Measurements from ENCODE around the gene TMEM217. TPM values are rescaled to one million over a fixed set of nuclear protein-coding genes. Genes with fewer than 3 reads are reported as not detected.

The TMEM217 gene
- total RNA-seq, 2 donors from 2014 or later: 0.95 to 1.6 TPM

DNA sequence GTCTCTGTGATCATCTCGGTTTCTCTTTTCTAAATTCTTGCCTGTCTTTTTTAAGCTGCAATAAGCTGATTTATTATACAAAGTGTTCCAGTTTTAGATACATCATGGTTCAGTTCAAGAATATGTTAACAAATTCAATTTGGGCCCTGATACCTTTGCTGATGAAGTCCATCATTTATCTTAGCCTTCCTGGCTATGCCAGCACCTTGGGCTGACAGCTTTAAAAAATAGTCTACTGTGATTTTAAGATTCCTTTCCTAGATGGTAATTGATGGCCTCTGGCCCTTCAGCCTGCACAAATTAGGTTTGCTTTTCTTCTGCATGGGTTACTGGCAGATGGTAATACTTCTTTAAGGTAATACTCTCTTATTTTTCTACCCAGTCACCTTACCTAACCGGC is 7.1 kb upstream of the TMEM217 start:
- Mint-ChIP-seq H3K4me3 (no peak overlapping the region), H3K27me3 (ENCODE audit: insufficient read depth) (no peaks in the 10 kb centered on the region), H3K27ac (peak overlapping the region; percentile 23), H3K36me3 (ENCODE audit: low read depth) (peaks cover 8% of the 10 kb centered on the region), H3K9me3 (no peaks in the 10 kb centered on the region), H3K4me1 (peaks cover 26% of the 10 kb centered on the region)
- Histone ChIP-seq H3K27me3 (ENCODE audit: control insufficient read depth, insufficient read depth, low read length, poor library complexity, severe bottlenecking) (no peaks in the 10 kb centered on the region), H3K27ac (ENCODE audit: low read depth, low read length) (no peak overlapping the region), H3K36me3 (ENCODE audit: control insufficient read depth, insufficient read depth, low read length) (peaks cover 16% of the 10 kb centered on the region), H3K9me3 (ENCODE audit: control insufficient read depth, low read length) (no peaks in the 10 kb centered on the region), H3K4me3 (ENCODE audit: low read length) (no peak overlapping the region), H3K9ac (ENCODE audit: extremely low read depth, low read length, poor library complexity, severe bottlenecking) (no peak overlapping the region), H3K4me1 (ENCODE audit: control insufficient read depth, insufficient read depth, low read length) (no peaks in the 10 kb centered on the region)
- 64 to 100% methylated on average over 1 to 2 of the region's 2 CpGs for WGBS, 2 experiments (ENCODE audit: insufficient coverage in 1 of 2, insufficient read length in 1 of 2)
- no peak for DNase-seq
- no peak for TF ChIP-seq CTCF (conservative IDR thresholded peaks at IDR 0.05)

DNA sequence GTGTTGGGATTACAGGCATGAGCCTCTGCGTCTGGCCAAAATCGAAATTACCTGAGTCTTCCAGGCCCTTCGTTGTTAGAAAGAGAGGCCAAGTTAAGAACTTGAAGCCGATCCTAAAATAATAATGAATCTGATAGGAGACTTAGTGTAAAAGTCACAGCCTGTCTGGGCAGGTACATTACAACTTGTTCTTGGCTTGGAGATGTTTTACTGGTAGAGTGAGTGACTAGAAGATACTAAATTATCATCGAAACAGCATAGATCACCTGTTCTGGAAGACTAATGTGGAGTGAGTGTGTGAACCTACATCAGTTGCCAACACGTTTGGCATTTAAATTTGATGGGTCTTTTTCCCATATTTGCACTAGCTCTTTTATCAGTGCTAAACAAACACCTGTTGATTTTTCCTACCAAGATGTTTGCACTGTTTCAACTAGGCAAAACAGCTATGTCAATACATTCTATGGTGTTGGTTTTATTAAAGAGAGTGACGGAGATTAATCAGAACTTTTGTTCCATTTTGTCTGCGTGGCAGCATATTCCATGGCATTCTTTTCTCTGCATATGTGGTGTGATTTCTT is 4.6 kb upstream of the TMEM217 start:
- H3K27me3 Mint-ChIP-seq (ENCODE audit: insufficient read depth): no peaks in the 10 kb centered on the region
- H3K4me3 Mint-ChIP-seq: no peak overlapping the region
- Histone ChIP-seq H3K4me3 (ENCODE audit: low read length) (no peak overlapping the region), H3K4me1 (ENCODE audit: control insufficient read depth, insufficient read depth, low read length) (no peaks in the 10 kb centered on the region), H3K9me3 (ENCODE audit: control insufficient read depth, low read length) (no peaks in the 10 kb centered on the region), H3K27me3 (ENCODE audit: control insufficient read depth, insufficient read depth, low read length, poor library complexity, severe bottlenecking) (no peaks in the 10 kb centered on the region), H3K36me3 (ENCODE audit: control insufficient read depth, insufficient read depth, low read length) (peaks cover 7% of the 10 kb centered on the region), H3K9ac (ENCODE audit: extremely low read depth, low read length, poor library complexity, severe bottlenecking) (no peak overlapping the region), H3K27ac (ENCODE audit: low read depth, low read length) (no peak overlapping the region)
- peaks cover under 1% of the 10 kb centered on the region for H3K36me3 Mint-ChIP-seq (ENCODE audit: low read depth)
- peaks cover 34% of the 10 kb centered on the region for H3K4me1 Mint-ChIP-seq
- no peak overlapping the region for H3K27ac Mint-ChIP-seq
- TF ChIP-seq CTCF (conservative IDR thresholded peaks at IDR 0.05): no peak
- WGBS, 2 experiments (ENCODE audit: insufficient coverage in 1 of 2, insufficient read length in 1 of 2): 82 to 84% methylated on average over 6 to 8 of the region's 8 CpGs
- no peaks in the 10 kb centered on the region for H3K9me3 Mint-ChIP-seq
- DNase-seq: no peak

GRCh38 chr6:37261198-37261597 is 3.3 kb upstream of the TMEM217 start:
- TF ChIP-seq CTCF (conservative IDR thresholded peaks at IDR 0.05): no peak
- WGBS, 2 experiments (ENCODE audit: insufficient coverage in 1 of 2, insufficient read length in 1 of 2): 83 to 96% methylated on average over 2 to 5 of the region's 5 CpGs
- no peaks in the 10 kb centered on the region for H3K27me3 ChIP-seq (ENCODE audit: control insufficient read depth, insufficient read depth, low read length, poor library complexity, severe bottlenecking)
- Mint-ChIP-seq H3K27me3 (ENCODE audit: insufficient read depth) (peaks cover 7% of the 10 kb centered on the region), H3K36me3 (ENCODE audit: low read depth) (no peaks in the 10 kb centered on the region), H3K4me3 (no peak overlapping the region), H3K9me3 (no peaks in the 10 kb centered on the region), H3K4me1 (peaks cover 38% of the 10 kb centered on the region), H3K27ac (no peak overlapping the region)
- no peak overlapping the region for H3K27ac ChIP-seq (ENCODE audit: low read depth, low read length)
- H3K9ac ChIP-seq (ENCODE audit: extremely low read depth, low read length, poor library complexity, severe bottlenecking): no peak overlapping the region
- no peaks in the 10 kb centered on the region for H3K4me1 ChIP-seq (ENCODE audit: control insufficient read depth, insufficient read depth, low read length)
- H3K36me3 ChIP-seq (ENCODE audit: control insufficient read depth, insufficient read depth, low read length): peaks cover 5% of the 10 kb centered on the region
- no peak for DNase-seq
- H3K9me3 ChIP-seq (ENCODE audit: control insufficient read depth, low read length): no peaks in the 10 kb centered on the region
- no peak overlapping the region for H3K4me3 ChIP-seq (ENCODE audit: low read length)
